ENCODE results near the gene TIGAR. TPM values are rescaled to one million over a fixed set of nuclear protein-coding genes. Genes with fewer than 3 reads are reported as not detected.

Gene TIGAR
- total RNA-seq, 1 experiment from 2014 or later = 4.6 TPM

GRCh38 chr12:4286228-4286627, 34.8 kb upstream of the TIGAR start:
- Histone ChIP-seq H3K79me2 (ENCODE audit: low read length) (no peaks in the 10 kb centered on the region), H3K9me3 (ENCODE audit: low read length) (no peaks in the 10 kb centered on the region), H3K27me3 (ENCODE audit: low read length) (peaks cover 32% of the 10 kb centered on the region), H3K27ac (ENCODE audit: low read length) (no peak overlapping the region), H3K4me1 (ENCODE audit: insufficient read depth, low read length) (no peaks in the 10 kb centered on the region), H4K20me1 (ENCODE audit: low read length) (no peaks in the 10 kb centered on the region), H3F3A (ENCODE audit: low read length, unreplicated experiment) (no peaks in the 10 kb centered on the region), H3K9ac (ENCODE audit: low read length) (no peak overlapping the region), H2AFZ (ENCODE audit: low read length) (no peak overlapping the region), H3K4me3 (ENCODE audit: low read length) (no peak overlapping the region), H3K9me2 (replicated peaks; ENCODE audit: low read length) (no peaks in the 10 kb centered on the region), H3K4me2 (ENCODE audit: low read length) (no peak overlapping the region), H3K36me3 (ENCODE audit: low read depth, low read length) (no peaks in the 10 kb centered on the region)
- ChIA-PET CTCF (no interaction called here), POLR2A (ENCODE audit: unreplicated experiment) (no interaction called here)
- TF ChIP-seq, protein P1, sequence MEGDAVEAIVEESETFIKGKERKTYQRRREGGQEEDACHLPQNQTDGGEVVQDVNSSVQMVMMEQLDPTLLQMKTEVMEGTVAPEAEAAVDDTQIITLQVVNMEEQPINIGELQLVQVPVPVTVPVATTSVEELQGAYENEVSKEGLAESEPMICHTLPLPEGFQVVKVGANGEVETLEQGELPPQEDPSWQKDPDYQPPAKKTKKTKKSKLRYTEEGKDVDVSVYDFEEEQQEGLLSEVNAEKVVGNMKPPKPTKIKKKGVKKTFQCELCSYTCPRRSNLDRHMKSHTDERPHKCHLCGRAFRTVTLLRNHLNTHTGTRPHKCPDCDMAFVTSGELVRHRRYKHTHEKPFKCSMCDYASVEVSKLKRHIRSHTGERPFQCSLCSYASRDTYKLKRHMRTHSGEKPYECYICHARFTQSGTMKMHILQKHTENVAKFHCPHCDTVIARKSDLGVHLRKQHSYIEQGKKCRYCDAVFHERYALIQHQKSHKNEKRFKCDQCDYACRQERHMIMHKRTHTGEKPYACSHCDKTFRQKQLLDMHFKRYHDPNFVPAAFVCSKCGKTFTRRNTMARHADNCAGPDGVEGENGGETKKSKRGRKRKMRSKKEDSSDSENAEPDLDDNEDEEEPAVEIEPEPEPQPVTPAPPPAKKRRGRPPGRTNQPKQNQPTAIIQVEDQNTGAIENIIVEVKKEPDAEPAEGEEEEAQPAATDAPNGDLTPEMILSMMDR (conservative IDR thresholded peaks at IDR 0.05; ENCODE audit: low read depth, low read length) = no peak
- TF ChIP-seq EZH2 (IDR thresholded peaks at IDR 0.05; ENCODE audit: low read length, unreplicated experiment) (no peak), EZH2phosphoT487 (IDR thresholded peaks at IDR 0.05; ENCODE audit: borderline replicate concordance, low read length) (no peak)
- intact Hi-C loops (cut with micrococcal nuclease) = no loop called here
- ATAC-seq (no peak), DNase-seq (no peak)
- no TSS peak for BruUV-seq (replicated peaks)

DNA sequence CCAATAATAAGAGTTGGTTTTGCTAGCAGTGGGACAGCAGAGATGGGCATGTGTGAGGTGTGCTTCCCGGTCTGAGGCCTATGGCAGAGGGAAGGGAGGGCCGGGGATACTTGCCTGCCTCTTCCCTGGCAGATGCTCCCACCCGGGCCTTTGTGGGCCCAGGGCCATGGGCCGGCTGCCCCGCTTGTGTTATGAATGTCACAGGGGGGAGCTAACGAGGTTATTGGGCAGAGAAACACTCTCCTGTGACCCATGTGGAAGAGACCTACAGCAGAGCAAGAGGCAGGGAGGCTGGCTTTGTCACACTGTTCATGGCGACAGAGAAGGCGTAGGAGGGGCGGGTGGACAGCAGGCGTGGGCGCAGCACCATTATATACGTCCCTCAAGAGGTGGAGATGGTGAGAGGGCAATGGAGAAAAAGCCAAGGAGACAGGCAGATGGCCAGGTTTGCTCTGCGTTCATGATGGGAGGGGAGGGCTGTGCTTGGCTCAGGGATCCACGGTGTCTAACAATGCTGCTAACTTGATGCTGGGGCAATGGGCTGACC, 34.2 kb upstream of the TIGAR start:
- POLR2A ChIA-PET (ENCODE audit: unreplicated experiment) = no interaction called here

More for the DNA sequence above, 34.2 kb upstream of the TIGAR start:
- ATAC-seq = no peak
- DNase-seq = no peak
- no peak overlapping the region for H3K4me3 ChIP-seq (ENCODE audit: low read length)
- H3F3A ChIP-seq (ENCODE audit: low read length, unreplicated experiment) = no peaks in the 10 kb centered on the region
- peaks cover 38% of the 10 kb centered on the region for H3K27me3 ChIP-seq (ENCODE audit: low read length)
- no peaks in the 10 kb centered on the region for H3K79me2 ChIP-seq (ENCODE audit: low read length)
- no peaks in the 10 kb centered on the region for H3K36me3 ChIP-seq (ENCODE audit: low read depth, low read length)
- no peak overlapping the region for H3K4me2 ChIP-seq (ENCODE audit: low read length)
- intact Hi-C loops (cut with micrococcal nuclease) = no loop called here
- H3K9me2 ChIP-seq (replicated peaks; ENCODE audit: low read length) = no peaks in the 10 kb centered on the region
- no peaks in the 10 kb centered on the region for H4K20me1 ChIP-seq (ENCODE audit: low read length)
- TF ChIP-seq, protein P1 (conservative IDR thresholded peaks at IDR 0.05; ENCODE audit: low read depth, low read length) = no peak
- no peak for TF ChIP-seq EZH2phosphoT487 (IDR thresholded peaks at IDR 0.05; ENCODE audit: borderline replicate concordance, low read length)
- no peak for TF ChIP-seq EZH2 (IDR thresholded peaks at IDR 0.05; ENCODE audit: low read length, unreplicated experiment)
- no peak overlapping the region for H2AFZ ChIP-seq (ENCODE audit: low read length)
- H3K9me3 ChIP-seq (ENCODE audit: low read length) = no peaks in the 10 kb centered on the region
- H3K9ac ChIP-seq (ENCODE audit: low read length) = no peak overlapping the region
- H3K4me1 ChIP-seq (ENCODE audit: insufficient read depth, low read length) = no peaks in the 10 kb centered on the region
- CTCF ChIA-PET = no interaction called here
- no TSS peak for BruUV-seq (replicated peaks)
- no peak overlapping the region for H3K27ac ChIP-seq (ENCODE audit: low read length)

All from PC-3 (cell line).